ENCODE results near the gene GGA1.

Gene GGA1

DNA sequence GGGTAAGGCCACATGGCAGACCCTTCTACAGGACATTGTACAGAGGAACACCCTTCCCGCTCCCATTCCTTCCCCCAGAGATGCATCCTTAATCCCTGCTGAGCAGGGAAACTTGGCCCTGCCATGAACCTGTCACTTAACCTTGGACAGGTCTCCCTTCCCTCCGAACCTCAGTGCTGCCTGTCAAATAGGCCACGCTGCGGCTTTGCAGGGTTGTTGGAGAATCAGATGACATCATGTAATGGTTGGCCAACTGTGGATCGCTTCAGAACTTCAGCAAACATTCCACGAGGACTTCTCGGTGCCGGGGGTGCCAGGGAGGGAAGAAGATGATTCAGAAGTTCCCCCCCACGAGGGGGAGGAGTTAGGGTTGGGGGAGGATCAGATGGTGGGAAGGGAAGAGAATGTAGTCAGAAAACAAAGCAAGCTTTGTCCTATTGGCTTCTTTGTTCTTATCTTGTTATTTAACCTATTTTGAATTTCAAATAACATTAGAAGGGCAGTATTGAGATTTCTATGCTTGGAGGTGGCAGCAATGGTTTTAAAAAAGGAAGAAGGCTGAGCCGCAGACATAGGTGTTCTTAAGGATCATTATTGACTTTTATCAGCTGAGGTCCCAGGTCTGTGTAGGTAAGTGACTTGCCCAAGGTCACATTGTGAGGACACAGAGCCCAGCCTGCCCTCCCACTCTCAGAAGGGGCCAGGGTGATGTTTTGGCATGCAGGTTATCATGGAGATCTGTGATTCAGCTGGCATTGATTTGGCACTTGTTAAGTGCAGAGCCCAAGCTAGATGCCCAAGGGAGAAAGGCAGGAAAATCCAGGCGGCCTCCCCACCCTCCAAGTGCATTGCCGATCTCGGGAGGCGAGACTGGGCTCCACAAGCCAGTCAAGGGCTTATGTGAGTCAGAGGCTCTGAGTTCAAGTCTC lies 45.2 kb upstream of the GGA1 start:
- peaks cover 27% of the 10 kb centered on the region for H3K27me3 ChIP-seq (ENCODE audit: insufficient read depth, low read length)
- H3K79me2 ChIP-seq (ENCODE audit: insufficient read depth, low read length): no peaks in the 10 kb centered on the region
- no peaks in the 10 kb centered on the region for H3K4me1 ChIP-seq (ENCODE audit: insufficient read depth, low read length, severe bottlenecking)
- H3K9ac ChIP-seq (ENCODE audit: low read length): no peak overlapping the region
- H3K4me3 ChIP-seq (ENCODE audit: low read depth, low read length, poor library complexity, severe bottlenecking): no peak overlapping the region
- no peak overlapping the region for H3K4me2 ChIP-seq (ENCODE audit: low read length)
- no peaks in the 10 kb centered on the region for H4K20me1 ChIP-seq (ENCODE audit: insufficient read depth, low read length)
- H3K9me2 ChIP-seq (ENCODE audit: low read depth, low read length): no peaks in the 10 kb centered on the region
- no peak overlapping the region for H3K27ac ChIP-seq (ENCODE audit: low read depth, low read length, poor library complexity, severe bottlenecking)
- no peaks in the 10 kb centered on the region for H3F3A ChIP-seq (ENCODE audit: insufficient read depth, low read length)
- H3K36me3 ChIP-seq (ENCODE audit: insufficient read depth, low read length): no peaks in the 10 kb centered on the region
- no peaks in the 10 kb centered on the region for H3K9me3 ChIP-seq (ENCODE audit: low read length)
- TF ChIP-seq, protein P1, sequence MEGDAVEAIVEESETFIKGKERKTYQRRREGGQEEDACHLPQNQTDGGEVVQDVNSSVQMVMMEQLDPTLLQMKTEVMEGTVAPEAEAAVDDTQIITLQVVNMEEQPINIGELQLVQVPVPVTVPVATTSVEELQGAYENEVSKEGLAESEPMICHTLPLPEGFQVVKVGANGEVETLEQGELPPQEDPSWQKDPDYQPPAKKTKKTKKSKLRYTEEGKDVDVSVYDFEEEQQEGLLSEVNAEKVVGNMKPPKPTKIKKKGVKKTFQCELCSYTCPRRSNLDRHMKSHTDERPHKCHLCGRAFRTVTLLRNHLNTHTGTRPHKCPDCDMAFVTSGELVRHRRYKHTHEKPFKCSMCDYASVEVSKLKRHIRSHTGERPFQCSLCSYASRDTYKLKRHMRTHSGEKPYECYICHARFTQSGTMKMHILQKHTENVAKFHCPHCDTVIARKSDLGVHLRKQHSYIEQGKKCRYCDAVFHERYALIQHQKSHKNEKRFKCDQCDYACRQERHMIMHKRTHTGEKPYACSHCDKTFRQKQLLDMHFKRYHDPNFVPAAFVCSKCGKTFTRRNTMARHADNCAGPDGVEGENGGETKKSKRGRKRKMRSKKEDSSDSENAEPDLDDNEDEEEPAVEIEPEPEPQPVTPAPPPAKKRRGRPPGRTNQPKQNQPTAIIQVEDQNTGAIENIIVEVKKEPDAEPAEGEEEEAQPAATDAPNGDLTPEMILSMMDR (IDR thresholded peaks at IDR 0.05; ENCODE audit: low read length): no peak
- TF ChIP-seq EZH2 (IDR thresholded peaks at IDR 0.05; ENCODE audit: borderline replicate concordance, low read length): no peak
- no peak overlapping the region for H2AFZ ChIP-seq (ENCODE audit: low read length)

DNA sequence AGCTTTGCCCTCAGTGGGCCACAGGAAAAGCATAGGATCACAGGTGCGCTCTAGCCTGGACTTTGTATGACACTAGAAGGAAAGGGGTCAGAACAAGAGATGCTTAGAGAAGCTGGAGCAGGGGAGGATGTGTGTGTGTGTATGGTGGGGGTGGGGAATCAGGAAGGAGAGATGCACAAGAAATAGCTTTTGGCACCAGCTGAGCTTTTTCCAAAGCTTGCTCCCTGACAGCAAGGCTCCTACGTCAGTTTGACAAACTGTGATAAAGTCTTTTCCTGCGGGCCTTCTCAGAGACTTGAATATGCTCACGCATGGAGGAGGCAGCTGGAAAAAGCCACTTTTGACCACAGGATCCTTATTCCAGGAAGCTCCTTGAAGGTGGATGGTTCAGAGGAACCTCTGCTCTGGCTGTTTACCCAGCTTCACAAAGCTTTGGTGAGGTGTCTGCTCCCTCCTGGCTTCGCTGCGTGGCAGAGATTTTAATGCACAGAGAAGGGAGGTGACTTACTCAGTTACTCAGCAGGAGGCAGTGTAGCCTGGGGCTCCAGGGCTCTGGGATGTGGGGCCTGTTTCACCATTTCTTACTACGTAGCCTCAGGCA lies 44.4 kb upstream of the GGA1 start:
- Histone ChIP-seq H3K9me2 (ENCODE audit: low read depth, low read length) (no peaks in the 10 kb centered on the region), H3K9ac (ENCODE audit: low read length) (no peak overlapping the region), H3F3A (ENCODE audit: insufficient read depth, low read length) (no peaks in the 10 kb centered on the region), H3K27ac (ENCODE audit: low read depth, low read length, poor library complexity, severe bottlenecking) (no peak overlapping the region), H2AFZ (ENCODE audit: low read length) (no peak overlapping the region), H3K9me3 (ENCODE audit: low read length) (no peaks in the 10 kb centered on the region), H3K36me3 (ENCODE audit: insufficient read depth, low read length) (no peaks in the 10 kb centered on the region), H4K20me1 (ENCODE audit: insufficient read depth, low read length) (no peaks in the 10 kb centered on the region), H3K4me2 (ENCODE audit: low read length) (no peak overlapping the region), H3K4me3 (ENCODE audit: low read depth, low read length, poor library complexity, severe bottlenecking) (no peak overlapping the region), H3K4me1 (ENCODE audit: insufficient read depth, low read length, severe bottlenecking) (no peaks in the 10 kb centered on the region), H3K27me3 (ENCODE audit: insufficient read depth, low read length) (peaks cover 32% of the 10 kb centered on the region), H3K79me2 (ENCODE audit: insufficient read depth, low read length) (no peaks in the 10 kb centered on the region)
- TF ChIP-seq, protein P1 (IDR thresholded peaks at IDR 0.05; ENCODE audit: low read length): no peak
- TF ChIP-seq EZH2 (IDR thresholded peaks at IDR 0.05; ENCODE audit: borderline replicate concordance, low read length): no peak

DNA sequence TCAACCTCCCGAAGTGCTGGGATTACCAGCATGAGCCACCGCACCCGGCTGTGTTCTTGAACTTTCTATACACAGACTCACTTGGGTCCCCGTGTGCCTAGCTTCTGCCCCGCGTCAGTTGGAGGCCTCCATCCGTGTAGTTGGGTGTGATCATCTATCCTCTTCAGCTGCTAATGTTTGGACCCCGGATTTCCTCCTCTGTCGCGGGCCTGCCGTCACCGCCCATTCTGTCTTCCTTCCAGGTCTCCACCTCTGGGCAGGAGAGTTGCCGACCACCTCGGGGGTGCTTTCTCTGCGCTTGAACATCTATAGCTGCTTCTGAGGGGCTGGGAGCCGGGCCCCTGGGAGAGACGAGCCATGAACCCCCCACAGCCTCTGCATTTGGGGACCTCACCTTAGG lies 42.8 kb upstream of the GGA1 start:
- Histone ChIP-seq H3K27ac (ENCODE audit: low read depth, low read length, poor library complexity, severe bottlenecking) (no peak overlapping the region), H3K9ac (ENCODE audit: low read length) (no peak overlapping the region), H3K9me3 (ENCODE audit: low read length) (no peaks in the 10 kb centered on the region), H3K36me3 (ENCODE audit: insufficient read depth, low read length) (no peaks in the 10 kb centered on the region), H3K27me3 (ENCODE audit: insufficient read depth, low read length) (peaks cover 25% of the 10 kb centered on the region), H3K4me2 (ENCODE audit: low read length) (no peak overlapping the region), H3F3A (ENCODE audit: insufficient read depth, low read length) (no peaks in the 10 kb centered on the region), H3K9me2 (ENCODE audit: low read depth, low read length) (no peaks in the 10 kb centered on the region), H3K79me2 (ENCODE audit: insufficient read depth, low read length) (no peaks in the 10 kb centered on the region), H2AFZ (ENCODE audit: low read length) (no peak overlapping the region), H4K20me1 (ENCODE audit: insufficient read depth, low read length) (no peaks in the 10 kb centered on the region), H3K4me3 (ENCODE audit: low read depth, low read length, poor library complexity, severe bottlenecking) (no peak overlapping the region), H3K4me1 (ENCODE audit: insufficient read depth, low read length, severe bottlenecking) (no peaks in the 10 kb centered on the region)
- TF ChIP-seq EZH2 (IDR thresholded peaks at IDR 0.05; ENCODE audit: borderline replicate concordance, low read length): no peak
- TF ChIP-seq, protein P1 (IDR thresholded peaks at IDR 0.05; ENCODE audit: low read length): no peak

All from OCI-LY1 (cell line).